ENCODE measurements around the gene TPM3.

GRCh38 chr1:154166207-154166606 lies 25.7 kb downstream of the TPM3 start:
- TF ChIP-seq, protein P1, sequence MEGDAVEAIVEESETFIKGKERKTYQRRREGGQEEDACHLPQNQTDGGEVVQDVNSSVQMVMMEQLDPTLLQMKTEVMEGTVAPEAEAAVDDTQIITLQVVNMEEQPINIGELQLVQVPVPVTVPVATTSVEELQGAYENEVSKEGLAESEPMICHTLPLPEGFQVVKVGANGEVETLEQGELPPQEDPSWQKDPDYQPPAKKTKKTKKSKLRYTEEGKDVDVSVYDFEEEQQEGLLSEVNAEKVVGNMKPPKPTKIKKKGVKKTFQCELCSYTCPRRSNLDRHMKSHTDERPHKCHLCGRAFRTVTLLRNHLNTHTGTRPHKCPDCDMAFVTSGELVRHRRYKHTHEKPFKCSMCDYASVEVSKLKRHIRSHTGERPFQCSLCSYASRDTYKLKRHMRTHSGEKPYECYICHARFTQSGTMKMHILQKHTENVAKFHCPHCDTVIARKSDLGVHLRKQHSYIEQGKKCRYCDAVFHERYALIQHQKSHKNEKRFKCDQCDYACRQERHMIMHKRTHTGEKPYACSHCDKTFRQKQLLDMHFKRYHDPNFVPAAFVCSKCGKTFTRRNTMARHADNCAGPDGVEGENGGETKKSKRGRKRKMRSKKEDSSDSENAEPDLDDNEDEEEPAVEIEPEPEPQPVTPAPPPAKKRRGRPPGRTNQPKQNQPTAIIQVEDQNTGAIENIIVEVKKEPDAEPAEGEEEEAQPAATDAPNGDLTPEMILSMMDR (IDR thresholded peaks at IDR 0.05) = no peak
- no peak for TF ChIP-seq POLR2A (IDR thresholded peaks at IDR 0.05)

All from adrenal gland (tissue), 5 donors.